Lower leg skin (tissue), 3 donors: ENCODE results near the gene POLD3.

Experiments used
- CTCF ChIP-seq, 3 donors: fragments of 450-650 bp; IDR thresholded peaks; one replicate each; pipeline ENCODE4 v1.5.1; 2016; ENCODE audit warnings: antibody characterized with exemption in 3 of 3, mild to moderate bottlenecking in 3 of 3, moderate library complexity in 2 of 3
- POLR2A ChIP-seq, 2 donors: fragments of 450-650 bp; IDR thresholded peaks; one replicate each; pipeline ENCODE4 v1.6.1; 2016 to 2017; ENCODE audit warnings: antibody characterized with exemption in 2 of 2, mild to moderate bottlenecking in 1 of 2, moderate library complexity in 1 of 2

DNA sequence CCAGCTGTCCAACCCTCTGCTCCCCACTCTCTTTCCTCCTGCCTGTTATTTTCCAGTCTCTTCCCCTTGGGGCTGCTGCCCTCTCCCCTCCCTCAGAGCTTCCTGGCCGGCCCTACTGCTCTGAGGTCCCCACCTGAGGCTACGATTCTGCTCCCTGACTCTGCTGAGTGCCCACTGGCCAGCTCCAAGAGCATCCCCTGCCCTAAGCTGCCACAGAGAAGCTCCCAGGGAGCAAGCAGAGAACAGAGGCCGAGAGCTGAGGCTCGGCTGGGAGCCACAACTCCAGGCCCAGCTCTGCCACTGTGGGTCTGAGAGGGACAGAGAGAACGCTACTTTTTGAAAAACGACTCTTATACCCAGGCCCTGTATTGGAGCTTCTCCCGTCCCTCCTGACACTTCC lies 77.8 kb downstream of the POLD3 start:
- TF ChIP-seq CTCF (IDR thresholded peaks at IDR 0.05): no peak
- TF ChIP-seq POLR2A (IDR thresholded peaks at IDR 0.05): no peak
